A549 (cell line): ENCODE results near the gene MBNL2.

ENCODE experiments used
- CHD2 ChIP-seq: fragments of 150-350 bp; IDR thresholded peaks from 2 replicates; pipeline ENCODE4 v1.6.1; 2014; ENCODE audit warnings: low read length; ENCODE audit not compliant: partially characterized antibody
- EP300 ChIP-seq, 2 experiments: fragments of >200 bp; sonication (Bioruptor Twin); formaldehyde crosslinking; IDR thresholded peaks; 2 replicates in 1 of 2; 3 replicates in 1 of 2; pipeline ENCODE4 v1.6.1; 2016 to 2017
- JUN ChIP-seq, 2 experiments: fragments of >200 bp; sonication (Bioruptor Twin); formaldehyde crosslinking; IDR thresholded peaks; 2 replicates in 1 of 2; 3 replicates in 1 of 2; pipeline ENCODE4 v1.6.1; 2016 to 2017
- NR3C1 ChIP-seq: fragments of >200 bp; sonication (Bioruptor Twin); formaldehyde crosslinking; IDR thresholded peaks from 3 replicates; pipeline ENCODE4 v1.6.1; 2017
- PHF8 ChIP-seq: fragments of 200-600 bp; sonication (generic); IDR thresholded peaks from 2 replicates; pipeline ENCODE4 v1.6.1; 2016; ENCODE audit warnings: low read depth, mild to moderate bottlenecking, antibody characterized with exemption, moderate library complexity, borderline replicate concordance
- POLR2A ChIP-seq: IDR thresholded peaks from 2 replicates; pipeline ENCODE4 v1.6.1; 2012; ENCODE audit warnings: mild to moderate bottlenecking, low read length
- POLR2AphosphoS2 ChIP-seq: conservative IDR thresholded peaks from 2 replicates; pipeline ENCODE4 v1.6.1; 2012; ENCODE audit warnings: low read length, improper control_type of control experiment, inconsistent platforms
- RAD21 ChIP-seq, 2 experiments: fragments of >200 bp in 1 of 2; sonication (Bioruptor Twin) in 1 of 2; formaldehyde crosslinking in 1 of 2; IDR thresholded peaks in 1 of 2; conservative IDR thresholded peaks in 1 of 2; 2 replicates in 1 of 2; 3 replicates in 1 of 2; pipeline ENCODE4 v1.6.1; 2012 to 2018; ENCODE audit warnings: inconsistent platforms in 1 of 2
- RFX5 ChIP-seq: fragments of 450-650 bp; IDR thresholded peaks from 2 replicates; pipeline ENCODE4 v1.7.1; 2014; ENCODE audit warnings: antibody characterized with exemption, mild to moderate bottlenecking, moderate library complexity
- SMC3 ChIP-seq: fragments of >200 bp; sonication (Bioruptor Twin); formaldehyde crosslinking; IDR thresholded peaks from 3 replicates; pipeline ENCODE4 v1.6.1; 2018; ENCODE audit warnings: inconsistent platforms
- ZC3H11A ChIP-seq: fragments of 450-650 bp; IDR thresholded peaks from 2 replicates; pipeline ENCODE4 v1.6.1; 2014; ENCODE audit warnings: antibody characterized with exemption, mild to moderate bottlenecking
- TF ChIP-seq, protein P1 (sequence below): fragments of >200 bp; sonication (Bioruptor Twin); formaldehyde crosslinking; IDR thresholded peaks from 3 replicates; pipeline ENCODE4 v1.5.1; 2016
- TF ChIP-seq, protein P2 (sequence below): IDR thresholded peaks from 2 replicates; pipeline ENCODE4 v1.6.1; 2012

DNA sequence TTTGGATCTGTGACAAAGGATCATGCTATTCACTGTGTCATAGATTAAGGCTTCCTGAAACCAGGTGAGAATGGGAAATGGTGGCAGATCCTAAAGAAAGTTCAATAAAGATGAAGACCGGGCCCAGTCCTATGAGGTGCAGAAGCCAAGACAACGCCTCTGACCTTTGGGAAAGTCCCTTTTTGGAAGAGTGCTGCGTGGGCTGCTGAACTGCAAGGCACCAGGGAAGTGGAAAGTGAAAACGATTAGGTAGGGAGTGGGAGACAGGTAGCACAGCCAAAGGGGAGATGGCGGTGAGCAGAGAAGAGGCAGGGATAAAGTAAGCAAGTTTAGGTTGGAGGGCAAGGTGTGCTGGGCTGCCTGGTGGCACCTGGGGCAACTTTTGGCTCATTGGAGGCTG lies 16.3 kb downstream of the MBNL2 start:
- TF ChIP-seq POLR2AphosphoS2 (no peak), CHD2 (no peak), PHF8 (no peak), RAD21 (conservative IDR thresholded peaks at IDR 0.05 in 1 of 2, IDR thresholded peaks at IDR 0.05 in 1 of 2) (no peak), EP300 (IDR thresholded peaks at IDR 0.05) (no peak), RFX5 (no peak), POLR2A (no peak), JUN (IDR thresholded peaks at IDR 0.05) (no peak), NR3C1 (no peak), SMC3 (no peak), ZC3H11A (no peak)
- TF ChIP-seq, protein P1, sequence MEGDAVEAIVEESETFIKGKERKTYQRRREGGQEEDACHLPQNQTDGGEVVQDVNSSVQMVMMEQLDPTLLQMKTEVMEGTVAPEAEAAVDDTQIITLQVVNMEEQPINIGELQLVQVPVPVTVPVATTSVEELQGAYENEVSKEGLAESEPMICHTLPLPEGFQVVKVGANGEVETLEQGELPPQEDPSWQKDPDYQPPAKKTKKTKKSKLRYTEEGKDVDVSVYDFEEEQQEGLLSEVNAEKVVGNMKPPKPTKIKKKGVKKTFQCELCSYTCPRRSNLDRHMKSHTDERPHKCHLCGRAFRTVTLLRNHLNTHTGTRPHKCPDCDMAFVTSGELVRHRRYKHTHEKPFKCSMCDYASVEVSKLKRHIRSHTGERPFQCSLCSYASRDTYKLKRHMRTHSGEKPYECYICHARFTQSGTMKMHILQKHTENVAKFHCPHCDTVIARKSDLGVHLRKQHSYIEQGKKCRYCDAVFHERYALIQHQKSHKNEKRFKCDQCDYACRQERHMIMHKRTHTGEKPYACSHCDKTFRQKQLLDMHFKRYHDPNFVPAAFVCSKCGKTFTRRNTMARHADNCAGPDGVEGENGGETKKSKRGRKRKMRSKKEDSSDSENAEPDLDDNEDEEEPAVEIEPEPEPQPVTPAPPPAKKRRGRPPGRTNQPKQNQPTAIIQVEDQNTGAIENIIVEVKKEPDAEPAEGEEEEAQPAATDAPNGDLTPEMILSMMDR, result no peak
- TF ChIP-seq, protein P2, sequence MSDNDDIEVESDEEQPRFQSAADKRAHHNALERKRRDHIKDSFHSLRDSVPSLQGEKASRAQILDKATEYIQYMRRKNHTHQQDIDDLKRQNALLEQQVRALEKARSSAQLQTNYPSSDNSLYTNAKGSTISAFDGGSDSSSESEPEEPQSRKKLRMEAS, result no peak
